G401 (cell line): Measurements from ENCODE around the gene ODAM. TPM values are rescaled to one million over a fixed set of nuclear protein-coding genes. Genes with fewer than 3 reads are reported as not detected.
"Not testable (repeated sequence)": the region's sequence is repeated elsewhere in the genome, so short reads cannot be mapped to it uniquely, and the experiment has no call there.

Source experiments
- DNase-seq: peaks from one replicate; pipeline ENCODE4 v3.0.0-alpha.2; 2015; ENCODE audit warnings: low spot score
- in situ Hi-C: cut with HindIII; loops from 2 replicates; pipeline ENCODE4 v1.10.0; 2016; ENCODE audit warnings: low sequenced_read_pairs, mixed read lengths
- total RNA-seq: library from RNA; depleted of rRNA; stranded (reverse); fragments of >200 nt; shearing (Covaris generic); gene quantifications from 2 replicates; pipeline ENCODE4 v1.2.3, GENCODE V29; 2014; rRNA removed

The ODAM gene
- total RNA-seq, 1 experiment from 2014 or later: not detected

DNA sequence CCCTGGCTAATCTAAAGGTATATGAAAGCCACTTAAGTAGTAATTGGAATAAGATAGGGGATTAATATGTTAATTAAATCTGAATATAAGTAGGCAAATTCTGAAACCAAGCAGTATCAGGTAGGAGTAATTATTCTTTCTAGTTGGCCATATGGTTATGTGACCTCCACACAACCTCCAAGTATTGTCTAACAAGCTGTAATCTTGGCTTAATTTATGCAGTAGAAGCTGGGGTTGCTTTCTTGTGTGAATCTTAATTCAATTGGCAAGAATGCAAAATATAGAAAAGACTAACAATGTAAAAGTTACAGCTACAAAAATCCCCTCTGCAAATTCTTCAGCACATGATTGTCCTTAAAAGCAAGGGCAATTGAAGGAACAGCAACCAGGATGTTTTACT lies 20.6 kb downstream of the ODAM start:
- DNase-seq, in situ Hi-C loops: not testable (repeated sequence)

DNA sequence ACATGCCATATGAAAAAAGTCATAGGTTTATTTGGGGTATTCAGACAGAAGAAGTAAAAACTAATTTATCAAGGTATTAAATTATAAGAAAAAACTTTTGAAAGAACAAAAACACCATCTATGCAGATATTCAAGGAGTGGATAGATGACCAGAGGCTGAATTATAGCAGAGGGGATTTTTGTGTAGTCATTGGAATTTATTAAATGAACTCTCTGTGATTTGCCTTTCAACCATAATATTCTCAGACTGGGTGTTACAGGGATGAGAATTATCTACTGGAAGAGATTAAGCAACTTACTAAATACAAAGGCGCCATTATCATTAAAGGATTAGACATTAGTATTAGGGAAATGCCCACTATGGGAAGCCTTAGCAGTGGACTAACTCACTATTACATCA lies 21.0 kb downstream of the ODAM start:
- DNase-seq, in situ Hi-C loops: not testable (repeated sequence)

DNA sequence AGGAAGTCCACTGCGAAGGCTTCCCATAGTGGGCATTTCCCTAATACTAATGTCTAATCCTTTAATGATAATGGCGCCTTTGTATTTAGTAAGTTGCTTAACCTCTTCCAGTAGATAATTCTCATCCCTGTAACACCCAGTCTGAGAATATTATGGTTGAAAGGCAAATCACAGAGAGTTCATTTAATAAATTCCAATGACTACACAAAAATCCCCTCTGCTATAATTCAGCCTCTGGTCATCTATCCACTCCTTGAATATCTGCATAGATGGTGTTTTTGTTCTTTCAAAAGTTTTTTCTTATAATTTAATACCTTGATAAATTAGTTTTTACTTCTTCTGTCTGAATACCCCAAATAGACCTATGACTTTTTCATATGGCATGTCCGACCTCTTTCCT lies 25.9 kb downstream of the ODAM start:
- in situ Hi-C loops, DNase-seq: not testable (repeated sequence)

DNA sequence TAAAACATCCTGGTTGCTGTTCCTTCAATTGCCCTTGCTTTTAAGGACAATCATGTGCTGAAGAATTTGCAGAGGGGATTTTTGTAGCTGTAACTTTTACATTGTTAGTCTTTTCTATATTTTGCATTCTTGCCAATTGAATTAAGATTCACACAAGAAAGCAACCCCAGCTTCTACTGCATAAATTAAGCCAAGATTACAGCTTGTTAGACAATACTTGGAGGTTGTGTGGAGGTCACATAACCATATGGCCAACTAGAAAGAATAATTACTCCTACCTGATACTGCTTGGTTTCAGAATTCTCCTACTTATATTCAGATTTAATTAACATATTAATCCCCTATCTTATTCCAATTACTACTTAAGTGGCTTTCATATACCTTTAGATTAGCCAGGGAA lies 26.3 kb downstream of the ODAM start:
- in situ Hi-C loops, DNase-seq: not testable (repeated sequence)

DNA sequence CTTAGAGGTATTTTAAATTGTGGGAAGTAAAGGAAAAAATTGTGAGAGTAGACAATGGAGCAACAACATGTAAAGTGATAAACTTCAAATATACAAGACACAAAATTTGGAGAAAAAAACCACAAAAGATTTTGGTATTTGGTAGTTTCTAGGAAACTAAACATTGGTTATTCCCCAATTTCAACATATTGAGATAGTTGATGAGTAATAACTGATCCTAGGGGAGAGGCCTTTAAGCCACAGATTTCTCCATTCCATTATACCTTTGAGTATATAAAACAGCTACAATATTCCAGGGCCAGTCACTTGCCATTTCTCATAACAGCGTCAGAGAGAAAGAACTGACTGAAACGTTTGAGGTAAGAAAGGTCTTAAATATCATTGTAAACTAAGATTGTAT lies 30.3 kb downstream of the ODAM start, which contains the start of gene FDCSP:
TSS of gene FDCSP (plus strand) at position 301 of the 400 bp plus-strand sequence. CDS start 5,071 bp downstream, outside the sequence.
- DNase-seq: no peak
- in situ Hi-C loops: no loop called here

DNA sequence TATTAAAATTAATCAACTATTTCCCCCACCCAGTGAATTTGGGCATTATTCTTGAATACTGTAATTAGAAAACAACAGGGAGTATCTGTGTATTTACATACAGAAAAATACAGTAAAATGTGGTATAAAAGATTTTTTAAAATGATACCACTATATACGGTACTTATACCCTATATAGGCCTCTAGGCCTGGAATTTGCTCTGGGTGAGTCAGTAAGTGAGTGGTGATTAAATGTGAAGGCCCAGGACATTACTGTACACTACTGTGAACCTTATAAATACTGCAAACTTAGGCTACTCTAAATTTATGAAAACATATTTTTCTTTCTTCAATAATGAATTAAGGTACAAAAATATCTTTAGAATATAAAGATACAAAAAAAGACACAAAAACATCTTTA lies 40.6 kb downstream of the ODAM start:
- in situ Hi-C loops: no loop called here
- DNase-seq: no peak

DNA sequence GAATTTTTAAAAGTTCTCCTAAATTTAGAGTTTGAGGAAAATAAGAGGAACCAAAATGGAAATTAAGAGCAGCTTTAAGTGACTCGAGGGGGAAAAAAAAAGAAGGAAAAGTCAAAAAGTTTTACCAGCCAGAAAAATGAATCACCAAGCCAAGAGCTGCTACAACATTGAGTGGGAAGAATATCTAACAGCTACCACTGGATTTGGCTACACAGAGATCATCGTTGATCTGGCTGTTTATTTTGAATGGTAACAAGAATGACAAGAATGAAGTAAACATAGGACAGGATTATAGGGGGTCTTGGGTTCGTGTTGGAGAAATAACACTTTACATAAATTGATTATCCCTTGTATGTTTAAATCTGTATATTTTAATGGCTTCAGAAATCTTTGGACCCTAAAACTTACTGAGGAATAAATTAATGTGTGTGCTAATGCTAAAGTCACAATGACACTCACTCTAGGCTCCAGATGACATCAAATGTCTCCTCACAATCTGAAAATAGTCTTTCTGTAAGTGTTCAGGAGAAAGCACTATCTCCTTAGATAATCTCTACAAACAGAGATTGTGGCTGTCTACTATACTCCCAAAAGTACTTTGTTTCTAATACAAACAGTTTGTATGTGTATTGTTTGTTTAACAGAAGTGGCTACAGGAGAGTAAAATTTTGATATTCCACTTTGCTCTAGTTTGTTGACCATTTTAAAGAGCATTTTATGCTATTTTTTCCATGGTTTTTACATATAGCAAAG lies 43.8 kb downstream of the ODAM start:
- DNase-seq: no peak
- in situ Hi-C loops: no loop called here

DNA sequence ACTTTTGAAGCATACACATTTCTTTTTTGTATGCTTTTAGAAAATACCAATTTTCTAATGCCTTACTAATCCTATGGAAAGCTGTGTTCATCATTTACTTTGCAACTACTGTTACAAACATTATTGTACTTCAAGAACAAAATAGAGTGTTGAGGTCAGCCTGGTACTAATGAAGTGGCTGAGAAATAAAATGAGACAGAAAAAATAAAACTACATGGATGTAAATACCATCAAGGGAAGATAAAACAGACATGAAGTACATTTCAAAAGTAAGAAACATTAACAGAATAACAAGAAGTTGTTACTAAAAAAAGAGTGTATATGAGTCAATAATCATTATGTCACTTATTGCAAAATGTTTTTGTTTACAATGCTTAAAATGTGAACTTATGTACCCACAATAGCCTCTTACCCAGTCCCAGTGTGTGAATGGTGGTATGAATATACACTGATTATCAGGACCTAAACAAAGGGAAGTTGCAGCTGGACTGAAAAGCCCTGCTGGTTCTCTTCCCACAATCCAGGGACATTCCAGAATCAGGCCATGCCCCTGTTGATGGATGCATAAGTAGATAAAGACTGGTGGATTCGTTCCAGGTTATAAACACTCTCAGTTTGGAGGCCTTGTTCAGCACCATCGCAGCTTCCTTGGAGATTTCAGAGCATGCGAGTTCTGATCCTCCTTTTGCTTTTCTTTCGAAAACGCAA lies 44.5 kb downstream of the ODAM start:
- in situ Hi-C loops: no loop called here
- DNase-seq: no peak

DNA sequence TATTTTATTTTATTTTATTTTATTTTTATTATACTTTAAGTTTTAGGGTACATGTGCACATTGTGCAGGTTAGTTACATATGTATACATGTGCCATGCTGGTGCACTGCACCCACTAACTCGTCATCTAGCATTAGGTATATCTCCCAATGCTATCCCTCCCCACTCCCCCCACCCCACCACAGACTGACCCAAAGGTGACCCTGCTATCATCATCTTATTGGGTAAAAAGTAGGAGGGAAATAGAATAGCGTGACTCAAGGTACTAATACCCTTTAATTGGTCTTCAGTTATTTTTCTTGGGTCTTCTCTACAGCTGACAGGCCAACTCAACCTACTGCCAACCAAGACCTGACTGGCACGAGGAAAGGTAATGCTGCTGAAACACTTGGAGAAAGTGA lies 46.8 kb downstream of the ODAM start, which contains the start of gene CSN3:
TSS of gene CSN3 (plus strand) at position 301 of the 400 bp plus-strand sequence. CDS start 2,223 bp downstream, outside the sequence.
- in situ Hi-C loops, DNase-seq: not testable (repeated sequence)

DNA sequence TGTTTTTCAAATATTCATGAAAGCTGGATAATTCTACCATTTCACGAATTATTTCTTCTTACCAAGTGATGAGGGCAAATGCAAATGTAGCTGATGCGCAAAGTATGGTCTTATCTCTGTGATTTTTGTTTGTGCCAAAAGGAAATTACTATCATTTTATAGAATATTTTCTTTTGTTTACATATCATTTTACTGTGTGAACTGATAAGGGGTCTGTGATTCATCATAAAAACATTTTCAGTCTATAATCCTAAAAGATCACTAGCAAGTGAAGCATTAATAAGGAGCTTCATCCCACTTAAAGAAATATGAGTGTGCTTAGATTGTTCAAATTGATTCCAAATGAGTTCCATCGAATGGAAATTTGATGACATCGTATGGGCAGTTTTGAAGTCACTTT lies 47.6 kb downstream of the ODAM start:
- in situ Hi-C loops: no loop called here
- DNase-seq: no peak

DNA sequence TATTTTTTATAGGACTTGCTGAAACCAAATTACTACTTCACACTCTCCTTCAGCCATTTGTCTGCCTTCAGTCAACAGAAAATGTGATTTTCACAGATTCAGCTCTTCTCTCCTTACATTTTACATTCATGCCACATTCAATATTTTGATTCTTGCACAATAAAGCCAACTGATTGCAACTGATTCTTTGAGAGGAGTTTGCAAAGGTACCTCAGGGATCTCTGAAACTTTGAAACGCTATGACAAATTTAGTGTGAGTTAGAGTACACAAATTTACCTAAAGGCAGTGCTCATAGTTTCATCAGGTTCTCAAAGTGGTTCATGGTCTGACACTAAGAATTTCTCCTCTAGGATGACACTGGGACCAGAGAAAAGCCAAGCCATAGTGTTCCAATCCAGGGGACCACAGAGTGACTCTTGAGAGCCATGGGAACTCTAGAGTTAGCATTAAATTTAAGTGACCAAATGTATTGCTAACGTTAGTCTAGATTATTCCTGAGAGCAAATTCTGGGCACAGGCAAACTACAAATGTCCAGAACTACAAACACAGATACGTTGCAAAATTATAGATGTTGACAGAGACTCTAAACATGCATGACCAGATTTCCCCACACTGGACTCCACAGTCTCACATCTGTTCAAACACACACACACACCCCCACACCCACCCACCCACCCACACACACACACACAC lies 55.9 kb downstream of the ODAM start:
- in situ Hi-C loops: no loop called here
- DNase-seq: no peak

DNA sequence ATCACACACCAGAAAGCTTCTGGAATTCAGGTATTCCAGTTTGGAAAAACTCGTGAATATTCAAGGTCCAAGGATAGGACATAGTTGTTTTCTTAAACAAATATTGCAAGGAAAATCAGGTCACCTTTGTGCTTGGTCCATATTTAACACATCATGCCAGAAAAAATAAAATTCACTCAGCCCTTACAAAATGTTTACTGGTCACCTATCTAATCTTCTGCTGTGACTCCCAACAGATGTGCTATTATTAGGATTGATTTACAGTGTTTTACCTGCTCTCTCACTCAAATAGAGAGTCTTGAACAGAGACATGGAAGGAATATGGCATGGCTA lies 56.4 kb downstream of the ODAM start:
- in situ Hi-C loops: no loop called here
- no peak for DNase-seq

Other genes starting within 250 kb of the ODAM start
- not detected in 2 replicates for gene CSN2, start 230.0 kb upstream of the ODAM start, total RNA-seq
- not detected in 2 replicates for gene STATH, start 199.8 kb upstream of the ODAM start, total RNA-seq
- not detected in 2 replicates for gene HTN3, start 167.3 kb upstream of the ODAM start, total RNA-seq
- gene HTN1, start 145.3 kb upstream of the ODAM start, total RNA-seq: not detected in 2 replicates
- gene PRR27, start 41.5 kb upstream of the ODAM start, total RNA-seq: not detected in 2 replicates
- gene FDCSP, start 30.4 kb downstream of the ODAM start, total RNA-seq: not detected in 2 replicates
- gene CSN3, start 46.9 kb downstream of the ODAM start, total RNA-seq: not detected in 2 replicates
- gene CABS1, start 139.3 kb downstream of the ODAM start, total RNA-seq: not detected in 2 replicates
- not detected in 2 replicates for gene SMR3A, start 165.0 kb downstream of the ODAM start, total RNA-seq
- gene SMR3B, start 187.4 kb downstream of the ODAM start, total RNA-seq: not detected in 2 replicates
- not detected in 2 replicates for gene OPRPN, start 202.2 kb downstream of the ODAM start, total RNA-seq